CD14-positive monocyte (primary cell): ENCODE data around the gene KAZN. TPM values are rescaled to one million over a fixed set of nuclear protein-coding genes. Genes with fewer than 3 reads are reported as not detected.

ENCODE experiments used
- DNase-seq, 3 donors: peaks; one replicate each; pipeline ENCODE4 v3.0.0-alpha.2; 2011 to 2022
- H2AFZ ChIP-seq: 2 replicates; pipeline ENCODE4 v1.6.0; 2012; ENCODE audit warnings: mild to moderate bottlenecking, low read depth, low read length, inconsistent platforms; ENCODE audit not compliant: insufficient read depth, poor library complexity, severe bottlenecking
- H3K27ac ChIP-seq, 2 donors: 1 replicate in 1 of 2; 2 replicates in 1 of 2; pipeline ENCODE4 v1.5.1; 2012 to 2013; ENCODE audit warnings: low read length in 2 of 2, control low read depth in 1 of 2, inconsistent platforms in 1 of 2, low read depth in 1 of 2, mild to moderate bottlenecking in 1 of 2
- H3K27me3 ChIP-seq, 2 donors: one replicate each; pipeline versions ENCODE4 v1.6.0 to v1.6.1; 2011 to 2013; ENCODE audit warnings: low read length in 2 of 2; ENCODE audit not compliant: control insufficient read depth in 2 of 2, insufficient read depth in 2 of 2
- H3K36me3 ChIP-seq, 2 donors: replicated peaks in 1 of 2; 1 replicate in 1 of 2; 2 replicates in 1 of 2; pipeline versions ENCODE4 v1.5.1 to v1.6.1; 2012 to 2013; ENCODE audit warnings: low read length in 2 of 2, control low read depth in 1 of 2, inconsistent platforms in 1 of 2, mild to moderate bottlenecking in 1 of 2; ENCODE audit not compliant: insufficient read depth in 2 of 2, control insufficient read depth in 1 of 2
- H3K4me1 ChIP-seq, 2 donors: 1 replicate in 1 of 2; 2 replicates in 1 of 2; pipeline versions ENCODE4 v1.5.1 to v1.6.1; 2012 to 2013; ENCODE audit warnings: low read length in 2 of 2, control low read depth in 1 of 2, inconsistent platforms in 1 of 2, mild to moderate bottlenecking in 1 of 2, moderate library complexity in 1 of 2; ENCODE audit not compliant: insufficient read depth in 2 of 2, control insufficient read depth in 1 of 2
- H3K4me2 ChIP-seq: replicated peaks from 2 replicates; pipeline ENCODE3; 2012; ENCODE audit warnings: low read length, moderate library complexity, mild to moderate bottlenecking; ENCODE audit not compliant: poor library complexity, severe bottlenecking; ENCODE audit errors: extremely low read depth
- H3K4me3 ChIP-seq, 3 experiments: fragments of 200-600 bp in 1 of 3; sonication (generic) in 1 of 3; replicated peaks in 1 of 3; 1 replicate in 2 of 3; 2 replicates in 1 of 3; pipeline ENCODE4 v1.5.1; 2011 to 2013; ENCODE audit warnings: low read length in 3 of 3, mild to moderate bottlenecking in 3 of 3, control low read depth in 2 of 3, low read depth in 2 of 3, inconsistent platforms in 1 of 3, moderate library complexity in 1 of 3
- H3K79me2 ChIP-seq: 2 replicates; pipeline ENCODE4 v1.6.0; 2012; ENCODE audit warnings: mild to moderate bottlenecking, control low read depth, inconsistent platforms, low read length, moderate library complexity; ENCODE audit not compliant: insufficient read depth
- H3K9ac ChIP-seq: 2 replicates; pipeline ENCODE4 v1.6.0; 2017; ENCODE audit warnings: low read length, mild to moderate bottlenecking; ENCODE audit not compliant: insufficient read depth, poor library complexity, severe bottlenecking
- H3K9me3 ChIP-seq, 2 donors: replicated peaks in 1 of 2; 1 replicate in 1 of 2; 2 replicates in 1 of 2; pipeline versions ENCODE4 v1.5.1 to v1.6.1; 2012 to 2013; ENCODE audit warnings: low read length in 2 of 2, control low read depth in 1 of 2; ENCODE audit not compliant: control insufficient read depth in 1 of 2, insufficient read depth in 1 of 2
- H4K20me1 ChIP-seq: 2 replicates; pipeline ENCODE4 v1.6.0; 2012; ENCODE audit warnings: mild to moderate bottlenecking, low read length, control low read depth, moderate library complexity; ENCODE audit not compliant: insufficient read depth
- H3K27ac Mint-ChIP-seq, 7 donors: one replicate each; pipeline ENCODE4 v1.8.0; 2020; ENCODE audit warnings: mild to moderate bottlenecking in 7 of 7, mixed read lengths in 7 of 7, moderate library complexity in 6 of 7, inconsistent platforms in 2 of 7
- H3K27me3 Mint-ChIP-seq, 3 donors: one replicate each; pipeline ENCODE4 v1.8.0; 2021 to 2022; ENCODE audit warnings: low read depth in 3 of 3, mild to moderate bottlenecking in 3 of 3, mixed read lengths in 3 of 3, moderate library complexity in 3 of 3, inconsistent platforms in 1 of 3
- H3K36me3 Mint-ChIP-seq, 2 donors: one replicate each; pipeline ENCODE4 v1.8.0; 2020; ENCODE audit warnings: mixed read lengths in 2 of 2, inconsistent platforms in 1 of 2, mild to moderate bottlenecking in 1 of 2
- H3K4me1 Mint-ChIP-seq: one replicate; pipeline ENCODE4 v1.8.0; 2020; ENCODE audit warnings: mild to moderate bottlenecking, mixed read lengths
- H3K4me3 Mint-ChIP-seq, 2 donors: one replicate each; pipeline ENCODE4 v1.8.0; 2020; ENCODE audit warnings: mild to moderate bottlenecking in 2 of 2, mixed read lengths in 2 of 2, moderate library complexity in 1 of 2
- H3K9me3 Mint-ChIP-seq, 7 donors: one replicate each; pipeline ENCODE4 v1.8.0; 2020 to 2022; ENCODE audit warnings: mixed read lengths in 7 of 7, mild to moderate bottlenecking in 6 of 7, moderate library complexity in 6 of 7, inconsistent platforms in 2 of 7
- CTCF ChIP-seq: fragments of 200-600 bp; IDR thresholded peaks from one replicate; pipeline ENCODE4 v1.8.0; 2022; ENCODE audit warnings: antibody characterized with exemption, mild to moderate bottlenecking
- WGBS: methylation state at CpG from one replicate; pipeline ENCODE4 v1.1.5; 2013; ENCODE audit warnings: missing lambda C conversion rate; ENCODE audit not compliant: insufficient coverage; 5-methylcytosine and 5-hydroxymethylcytosine counted together
- intact Hi-C, 2 donors: fragments of 100-400 bp; cut with micrococcal nuclease; formaldehyde crosslinking; loops; one replicate each; pipeline versions ENCODE4 v1.15.0 to v1.15.1; 2023
- polyA plus RNA-seq, 3 donors: library from polyadenylated mRNA; depleted of rRNA in 1 of 3; unstranded in 2 of 3; stranded (reverse) in 1 of 3; fragments of 300-500 nt in 2 of 3; fragments of >200 nt in 1 of 3; fragmentation: Illumina TruSeq in 2 of 3; gene quantifications; 1 replicate in 2 of 3; 2 replicates in 1 of 3; pipeline ENCODE4 v1.2.3, GENCODE V29; 2012 to 2021

The KAZN gene
- polyA plus RNA-seq, 3 donors = not detected

- H4K20me1 ChIP-seq = no peaks in the 10 kb centered on the region
- Mint-ChIP-seq H3K27ac (no peak overlapping the region), H3K4me1 (peaks cover 46% of the 10 kb centered on the region), H3K4me3 (no peak overlapping the region), H3K9me3 (peaks cover 0 to 1% (median 0%) of the 10 kb centered on the region in 7 donors), H3K36me3 (no peaks in the 10 kb centered on the region), H3K27me3 (peaks cover 4 to 13% (median 8%) of the 10 kb centered on the region in 3 donors)
- no peak overlapping the region for H2AFZ ChIP-seq
- no peak overlapping the region for H3K4me3 ChIP-seq
- no peak for DNase-seq
- intact Hi-C loops = no loop called here
- no peaks in the 10 kb centered on the region for H3K79me2 ChIP-seq
- H3K9ac ChIP-seq = no peak overlapping the region
- no peaks in the 10 kb centered on the region for H3K9me3 ChIP-seq
- no peak overlapping the region for H3K4me2 ChIP-seq
- TF ChIP-seq CTCF = no peak
- no peaks in the 10 kb centered on the region for H3K27me3 ChIP-seq
- WGBS = 51% methylated on average over 4 of the region's 6 CpGs
- H3K27ac ChIP-seq = no peak overlapping the region
- no peaks in the 10 kb centered on the region for H3K36me3 ChIP-seq
- peaks cover 37 to 45% of the 10 kb centered on the region in 2 donors for H3K4me1 ChIP-seq
Observed at GRCh38 chr1:14737561-14738094, 139.1 kb downstream of the KAZN start.

GRCh38 chr1:14738235-14738634, 139.8 kb downstream of the KAZN start:
- peaks cover 47% of the 10 kb centered on the region for H3K4me1 Mint-ChIP-seq
- Histone ChIP-seq H3K4me2 (no peak overlapping the region), H3K79me2 (no peaks in the 10 kb centered on the region), H3K4me3 (no peak overlapping the region), H3K36me3 (no peaks in the 10 kb centered on the region), H3K9ac (no peak overlapping the region), H3K27me3 (no peaks in the 10 kb centered on the region), H3K27ac (no peak overlapping the region), H4K20me1 (no peaks in the 10 kb centered on the region), H3K4me1 (peaks cover 40 to 42% of the 10 kb centered on the region in 2 donors), H3K9me3 (no peaks in the 10 kb centered on the region), H2AFZ (no peak overlapping the region)
- intact Hi-C loops = no loop called here
- no peak for TF ChIP-seq CTCF
- peaks cover 0 to 1% (median 0%) of the 10 kb centered on the region in 7 donors for H3K9me3 Mint-ChIP-seq
- DNase-seq = no peak
- H3K36me3 Mint-ChIP-seq = no peaks in the 10 kb centered on the region
- WGBS = 88% methylated on average over 5 of the region's 6 CpGs
- H3K27me3 Mint-ChIP-seq = peaks cover 4 to 13% (median 8%) of the 10 kb centered on the region in 3 donors
- H3K4me3 Mint-ChIP-seq = no peak overlapping the region
- H3K27ac Mint-ChIP-seq = no peak overlapping the region
